ENCODE results near the gene AP1M1. TPM values are rescaled to one million over a fixed set of nuclear protein-coding genes. Genes with fewer than 3 reads are reported as not detected.
"Not testable (repeated sequence)": the region's sequence is repeated elsewhere in the genome, so short reads cannot be mapped to it uniquely, and the experiment has no call there.

AP1M1 gene
- total RNA-seq, 1 donor from 2014 or later, result 49.4 TPM

- DNase-seq (ENCODE audit: low spot score in 2 of 2, unreplicated experiment in 2 of 2), result no peak
- H3K4me1 Mint-ChIP-seq, result peaks cover 8% of the 10 kb centered on the region
- peaks cover 1% of the 10 kb centered on the region for H3K27me3 Mint-ChIP-seq (ENCODE audit: low read depth)
- no peak overlapping the region for H3K27ac Mint-ChIP-seq
- no peaks in the 10 kb centered on the region for H3K36me3 Mint-ChIP-seq
- H3K4me3 Mint-ChIP-seq, result no peak overlapping the region
- H3K9me3 Mint-ChIP-seq, result no peaks in the 10 kb centered on the region
- TF ChIP-seq, protein P1, sequence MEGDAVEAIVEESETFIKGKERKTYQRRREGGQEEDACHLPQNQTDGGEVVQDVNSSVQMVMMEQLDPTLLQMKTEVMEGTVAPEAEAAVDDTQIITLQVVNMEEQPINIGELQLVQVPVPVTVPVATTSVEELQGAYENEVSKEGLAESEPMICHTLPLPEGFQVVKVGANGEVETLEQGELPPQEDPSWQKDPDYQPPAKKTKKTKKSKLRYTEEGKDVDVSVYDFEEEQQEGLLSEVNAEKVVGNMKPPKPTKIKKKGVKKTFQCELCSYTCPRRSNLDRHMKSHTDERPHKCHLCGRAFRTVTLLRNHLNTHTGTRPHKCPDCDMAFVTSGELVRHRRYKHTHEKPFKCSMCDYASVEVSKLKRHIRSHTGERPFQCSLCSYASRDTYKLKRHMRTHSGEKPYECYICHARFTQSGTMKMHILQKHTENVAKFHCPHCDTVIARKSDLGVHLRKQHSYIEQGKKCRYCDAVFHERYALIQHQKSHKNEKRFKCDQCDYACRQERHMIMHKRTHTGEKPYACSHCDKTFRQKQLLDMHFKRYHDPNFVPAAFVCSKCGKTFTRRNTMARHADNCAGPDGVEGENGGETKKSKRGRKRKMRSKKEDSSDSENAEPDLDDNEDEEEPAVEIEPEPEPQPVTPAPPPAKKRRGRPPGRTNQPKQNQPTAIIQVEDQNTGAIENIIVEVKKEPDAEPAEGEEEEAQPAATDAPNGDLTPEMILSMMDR (IDR thresholded peaks at IDR 0.05; ENCODE audit: unreplicated experiment), result no peak
These were observed 76.7 kb downstream of the AP1M1 start for GRCh38 chr19:16274447-16274846.

DNA sequence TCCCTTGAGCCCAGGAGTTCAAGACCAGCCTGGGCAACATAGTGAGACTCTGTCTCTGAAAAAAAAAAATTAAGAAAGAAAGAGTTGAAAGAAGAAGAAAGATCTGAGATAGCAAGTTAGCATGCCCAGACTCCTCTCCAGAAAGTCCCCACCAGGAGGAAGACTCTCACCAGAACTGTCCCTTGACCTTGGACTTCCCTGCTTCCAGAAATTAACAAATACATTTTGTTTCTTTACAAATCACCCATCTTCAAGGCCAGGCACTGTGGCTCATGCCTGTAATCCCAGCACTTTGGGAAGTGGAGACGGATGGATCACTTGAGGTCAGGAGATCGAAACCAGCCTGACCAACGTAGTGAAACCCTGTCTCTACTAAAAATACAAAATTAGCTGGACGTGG lies 82.6 kb downstream of the AP1M1 start:
- H3K9me3 Mint-ChIP-seq, result no peaks in the 10 kb centered on the region
- H3K4me1 Mint-ChIP-seq, result peaks cover 14% of the 10 kb centered on the region
- DNase-seq (ENCODE audit: low spot score in 2 of 2, unreplicated experiment in 2 of 2), result no peak
- no peak overlapping the region for H3K4me3 Mint-ChIP-seq
- no peak overlapping the region for H3K27ac Mint-ChIP-seq
- no peaks in the 10 kb centered on the region for H3K36me3 Mint-ChIP-seq
- peaks cover 4% of the 10 kb centered on the region for H3K27me3 Mint-ChIP-seq (ENCODE audit: low read depth)
- TF ChIP-seq, protein P1 (IDR thresholded peaks at IDR 0.05; ENCODE audit: unreplicated experiment), result no peak

DNA sequence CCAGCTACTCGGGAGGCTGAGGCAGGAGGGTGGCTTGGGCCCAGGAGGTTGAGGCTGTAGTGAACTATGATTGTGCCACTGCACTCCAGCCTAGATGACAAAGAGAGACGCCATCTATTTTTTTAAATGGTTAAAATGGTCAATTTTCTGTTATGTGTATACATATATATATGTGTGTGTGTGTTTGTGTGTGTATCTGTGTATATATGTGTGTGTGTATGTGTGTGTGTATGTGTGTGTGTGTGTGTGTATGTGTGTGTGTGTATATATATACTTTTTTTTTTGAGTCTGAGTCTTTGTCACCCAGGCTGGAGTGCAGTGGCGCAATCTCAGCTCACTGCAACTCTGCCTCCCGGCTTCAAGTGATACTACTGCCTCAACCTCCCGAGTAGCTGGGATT lies 84.0 kb downstream of the AP1M1 start:
- H3K36me3 Mint-ChIP-seq, result no peaks in the 10 kb centered on the region
- no peak overlapping the region for H3K4me3 Mint-ChIP-seq
- H3K27ac Mint-ChIP-seq, result no peak overlapping the region
- peaks cover 13% of the 10 kb centered on the region for H3K27me3 Mint-ChIP-seq (ENCODE audit: low read depth)
- peaks cover 16% of the 10 kb centered on the region for H3K4me1 Mint-ChIP-seq
- no peaks in the 10 kb centered on the region for H3K9me3 Mint-ChIP-seq
- no peak for DNase-seq (ENCODE audit: low spot score in 2 of 2, unreplicated experiment in 2 of 2)
- TF ChIP-seq, protein P1 (IDR thresholded peaks at IDR 0.05; ENCODE audit: unreplicated experiment), result no peak

DNA sequence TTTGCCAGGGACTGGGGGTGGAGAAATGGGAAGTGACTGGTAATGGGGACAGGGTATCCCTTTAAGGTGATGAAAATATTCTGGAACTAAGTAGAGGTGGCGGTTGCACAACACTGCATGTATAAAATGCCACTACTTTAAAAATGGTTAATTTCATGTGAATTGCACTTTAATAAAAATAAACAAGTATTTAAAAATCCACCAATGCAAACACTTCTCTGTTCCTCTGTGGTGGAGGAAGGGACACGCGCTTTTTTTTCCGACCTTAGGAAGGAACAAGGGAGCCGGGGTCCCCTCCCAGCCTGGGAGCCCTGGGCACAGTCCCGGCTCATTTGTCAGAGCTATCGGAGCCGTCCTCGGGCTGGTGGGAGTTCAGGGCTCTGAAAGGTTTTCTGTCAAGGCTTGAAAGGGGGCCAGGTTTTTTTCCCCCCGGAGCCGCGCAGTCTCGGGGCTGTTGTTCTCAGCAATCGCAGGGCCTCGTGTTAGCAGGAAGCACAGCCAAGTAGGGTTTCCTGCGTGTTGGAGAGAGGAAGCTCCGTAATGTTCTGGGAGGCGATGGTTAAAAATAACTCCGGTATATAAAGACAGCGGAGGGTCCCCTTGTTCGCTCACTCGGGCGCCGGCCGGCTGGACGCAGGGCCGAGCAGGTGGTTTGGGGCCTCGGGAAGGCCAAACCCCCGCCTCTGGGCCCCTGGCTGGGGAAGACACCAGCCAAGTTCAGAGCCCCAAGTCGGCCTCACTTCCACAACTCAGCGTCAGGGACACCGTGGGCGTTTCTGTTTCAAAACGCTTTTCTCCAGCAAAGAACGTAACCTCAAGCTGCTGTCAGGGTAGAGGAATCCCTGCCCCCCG lies 85.7 kb downstream of the AP1M1 start:
- Mint-ChIP-seq H3K27ac (peak overlapping the region; percentile 96), H3K4me1 (peaks cover 18% of the 10 kb centered on the region), H3K4me3 (no peak overlapping the region), H3K27me3 (ENCODE audit: low read depth) (peaks cover 22% of the 10 kb centered on the region), H3K36me3 (no peaks in the 10 kb centered on the region), H3K9me3 (no peaks in the 10 kb centered on the region)
- TF ChIP-seq, protein P1 (IDR thresholded peaks at IDR 0.05; ENCODE audit: unreplicated experiment), result no peak
- peak in 1 of 2 experiments; percentile 55 for DNase-seq (ENCODE audit: low spot score in 2 of 2, unreplicated experiment in 2 of 2)

GRCh38 chr19:16284505-16284904 lies 86.8 kb downstream of the AP1M1 start:
- H3K36me3 Mint-ChIP-seq, result no peaks in the 10 kb centered on the region
- peaks cover 24% of the 10 kb centered on the region for H3K27me3 Mint-ChIP-seq (ENCODE audit: low read depth)
- TF ChIP-seq, protein P1 (IDR thresholded peaks at IDR 0.05; ENCODE audit: unreplicated experiment), result no peak
- DNase-seq (ENCODE audit: low spot score in 2 of 2, unreplicated experiment in 2 of 2), result no peak
- peaks cover 18% of the 10 kb centered on the region for H3K4me1 Mint-ChIP-seq
- no peak overlapping the region for H3K4me3 Mint-ChIP-seq
- peak overlapping the region; percentile 82 for H3K27ac Mint-ChIP-seq
- H3K9me3 Mint-ChIP-seq, result no peaks in the 10 kb centered on the region

DNA sequence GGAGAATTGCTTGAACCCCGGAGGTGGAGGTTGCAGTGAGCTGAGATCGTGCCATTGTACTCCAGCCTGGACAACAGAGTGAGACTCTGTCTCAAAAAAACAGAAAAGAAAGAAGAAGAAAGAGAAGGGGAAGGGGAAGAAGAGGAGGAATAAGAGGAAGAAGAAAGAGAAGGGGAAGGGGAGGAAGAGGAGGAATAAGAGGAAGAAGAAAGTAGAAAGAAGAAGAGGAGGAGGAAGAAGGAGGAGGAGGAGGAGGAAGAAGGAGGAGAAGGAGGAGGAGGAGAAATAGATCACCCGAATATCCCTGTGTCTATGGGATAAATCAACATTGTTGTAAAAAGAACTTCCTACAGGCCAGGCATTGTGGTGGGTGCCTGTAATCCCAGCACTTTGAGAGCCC lies 87.4 kb downstream of the AP1M1 start:
- not testable (repeated sequence) for DNase-seq (ENCODE audit: low spot score in 2 of 2, unreplicated experiment in 2 of 2); H3K9me3 Mint-ChIP-seq; H3K27ac Mint-ChIP-seq; H3K36me3 Mint-ChIP-seq; H3K4me3 Mint-ChIP-seq
- Mint-ChIP-seq H3K4me1 (peaks cover 18% of the 10 kb centered on the region), H3K27me3 (ENCODE audit: low read depth) (peaks cover 24% of the 10 kb centered on the region)

Data from mesothelial cell of epicardium (in vitro differentiated cells).